Measurements from ENCODE around the gene CD44. TPM values are rescaled to one million over a fixed set of nuclear protein-coding genes. Genes with fewer than 3 reads are reported as not detected.

CD44 gene
- total and polyA plus RNA-seq, 8 donors: 332 to 693 (median 504) TPM

DNA sequence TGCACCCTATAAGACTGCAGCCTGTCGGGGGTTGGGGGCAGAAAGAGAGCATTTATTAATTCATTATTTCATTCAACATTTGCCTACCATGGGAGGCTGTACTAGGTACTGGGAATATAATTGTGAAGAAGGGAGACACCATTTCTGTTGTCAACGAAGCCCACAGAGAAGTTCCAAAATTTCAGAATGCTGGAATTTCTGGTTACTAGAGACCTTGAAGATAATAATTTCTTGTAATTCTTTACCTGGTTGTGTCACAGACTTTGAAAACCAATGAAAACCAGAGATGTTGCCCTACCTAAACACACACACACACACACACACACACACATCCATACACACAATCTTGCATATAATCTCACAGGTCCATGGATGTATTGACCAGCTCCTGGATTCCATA lies 30.1 kb downstream of the CD44 start:
- Histone ChIP-seq H3K4me1 (peaks cover 53 to 92% of the 10 kb centered on the region in 2 donors), H3K4me3 (no peak overlapping the region), H3K36me3 (no peaks in the 10 kb centered on the region), H3K27ac (peak overlapping the region in 1 of 2 donors; percentile 88), H3K9me3 (no peaks in the 10 kb centered on the region), H3K27me3 (no peaks in the 10 kb centered on the region)
- TF ChIP-seq, protein P1, sequence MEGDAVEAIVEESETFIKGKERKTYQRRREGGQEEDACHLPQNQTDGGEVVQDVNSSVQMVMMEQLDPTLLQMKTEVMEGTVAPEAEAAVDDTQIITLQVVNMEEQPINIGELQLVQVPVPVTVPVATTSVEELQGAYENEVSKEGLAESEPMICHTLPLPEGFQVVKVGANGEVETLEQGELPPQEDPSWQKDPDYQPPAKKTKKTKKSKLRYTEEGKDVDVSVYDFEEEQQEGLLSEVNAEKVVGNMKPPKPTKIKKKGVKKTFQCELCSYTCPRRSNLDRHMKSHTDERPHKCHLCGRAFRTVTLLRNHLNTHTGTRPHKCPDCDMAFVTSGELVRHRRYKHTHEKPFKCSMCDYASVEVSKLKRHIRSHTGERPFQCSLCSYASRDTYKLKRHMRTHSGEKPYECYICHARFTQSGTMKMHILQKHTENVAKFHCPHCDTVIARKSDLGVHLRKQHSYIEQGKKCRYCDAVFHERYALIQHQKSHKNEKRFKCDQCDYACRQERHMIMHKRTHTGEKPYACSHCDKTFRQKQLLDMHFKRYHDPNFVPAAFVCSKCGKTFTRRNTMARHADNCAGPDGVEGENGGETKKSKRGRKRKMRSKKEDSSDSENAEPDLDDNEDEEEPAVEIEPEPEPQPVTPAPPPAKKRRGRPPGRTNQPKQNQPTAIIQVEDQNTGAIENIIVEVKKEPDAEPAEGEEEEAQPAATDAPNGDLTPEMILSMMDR (IDR thresholded peaks at IDR 0.05): no peak
- intact Hi-C loops (cut with DNase I): no loop called here
- no peak for ATAC-seq
- no peak for DNase-seq

DNA sequence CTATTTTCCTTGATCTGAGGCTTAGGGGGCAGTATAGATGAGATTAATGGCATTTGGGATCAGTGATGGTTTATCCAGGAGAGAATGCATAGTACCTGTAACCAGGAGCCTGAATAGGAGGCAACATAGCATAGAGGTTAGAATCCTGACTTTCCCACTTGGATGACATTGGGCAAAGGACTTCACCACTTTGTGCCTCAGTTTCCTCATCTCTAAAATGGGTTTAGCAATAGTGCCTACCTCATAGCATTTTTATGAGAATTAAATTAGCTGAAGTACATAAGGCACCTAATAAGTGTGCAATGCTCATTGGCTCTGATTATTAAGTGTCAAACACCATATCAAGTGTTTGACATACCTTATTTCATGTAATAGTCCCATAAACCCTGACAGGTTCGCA lies 30.8 kb downstream of the CD44 start:
- H3K4me1 ChIP-seq: peaks cover 53 to 92% of the 10 kb centered on the region in 2 donors
- H3K27me3 ChIP-seq: no peaks in the 10 kb centered on the region
- peak overlapping the region in 1 of 2 donors; percentile 6 for H3K27ac ChIP-seq
- H3K36me3 ChIP-seq: no peaks in the 10 kb centered on the region
- DNase-seq (no peak), ATAC-seq (no peak)
- H3K4me3 ChIP-seq: no peak overlapping the region
- H3K9me3 ChIP-seq: no peaks in the 10 kb centered on the region
- intact Hi-C loops (cut with DNase I): no loop called here
- TF ChIP-seq, protein P1 (IDR thresholded peaks at IDR 0.05): no peak

DNA sequence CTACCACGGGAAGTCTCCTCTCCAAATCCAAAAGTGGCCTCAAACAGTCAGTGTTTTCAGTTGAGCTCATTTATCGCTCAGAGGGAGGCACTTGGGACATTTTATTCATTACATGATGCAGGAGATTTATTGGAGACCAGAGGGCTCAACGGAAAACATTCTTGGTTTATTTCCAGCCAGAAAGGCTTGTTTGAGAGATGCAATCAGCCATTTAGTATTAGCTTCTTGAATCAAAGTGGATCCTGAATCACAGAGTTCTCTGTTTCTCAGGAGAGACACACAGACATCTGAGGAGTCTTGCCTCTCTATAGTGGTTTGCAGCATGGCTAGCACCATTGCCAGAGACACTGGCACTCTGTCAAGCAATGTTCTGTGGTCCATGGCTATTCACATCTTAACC lies 31.5 kb downstream of the CD44 start:
- H3K4me1 ChIP-seq: peaks cover 54 to 92% of the 10 kb centered on the region in 2 donors
- H3K27ac ChIP-seq: peak overlapping the region in 1 of 2 donors; percentile 6
- intact Hi-C loops (cut with DNase I): no loop called here
- H3K9me3 ChIP-seq: no peaks in the 10 kb centered on the region
- ATAC-seq: no peak
- no peak for DNase-seq
- no peaks in the 10 kb centered on the region for H3K27me3 ChIP-seq
- TF ChIP-seq, protein P1 (IDR thresholded peaks at IDR 0.05): no peak
- no peak overlapping the region for H3K4me3 ChIP-seq
- no peaks in the 10 kb centered on the region for H3K36me3 ChIP-seq

DNA sequence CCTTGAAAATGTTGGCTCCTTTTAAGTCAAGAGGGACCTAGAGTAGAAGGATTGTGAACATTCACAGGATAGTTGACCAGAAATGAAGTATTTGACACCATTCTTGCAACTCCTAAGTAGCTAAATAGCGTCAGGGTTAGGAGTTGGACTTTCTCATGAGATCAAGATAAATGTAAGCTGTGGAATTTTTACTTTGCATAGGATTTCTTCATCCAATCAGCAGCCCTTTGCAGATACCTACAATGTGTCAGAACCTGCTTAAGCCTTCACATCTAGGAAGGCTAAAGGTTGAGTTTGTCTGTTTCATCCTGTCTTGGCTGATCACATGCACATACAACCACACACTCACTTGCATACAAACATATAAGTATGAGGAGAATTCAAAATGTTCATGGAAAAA lies 32.3 kb downstream of the CD44 start:
- Histone ChIP-seq H3K27me3 (no peaks in the 10 kb centered on the region), H3K36me3 (peaks cover 0 to 1% of the 10 kb centered on the region in 2 donors), H3K27ac (peak overlapping the region in 1 of 2 donors; percentile 6), H3K4me3 (no peak overlapping the region), H3K4me1 (peaks cover 54 to 92% of the 10 kb centered on the region in 2 donors), H3K9me3 (no peaks in the 10 kb centered on the region)
- DNase-seq: no peak
- no peak for ATAC-seq
- intact Hi-C loops (cut with DNase I): no loop called here
- TF ChIP-seq, protein P1 (IDR thresholded peaks at IDR 0.05): no peak

DNA sequence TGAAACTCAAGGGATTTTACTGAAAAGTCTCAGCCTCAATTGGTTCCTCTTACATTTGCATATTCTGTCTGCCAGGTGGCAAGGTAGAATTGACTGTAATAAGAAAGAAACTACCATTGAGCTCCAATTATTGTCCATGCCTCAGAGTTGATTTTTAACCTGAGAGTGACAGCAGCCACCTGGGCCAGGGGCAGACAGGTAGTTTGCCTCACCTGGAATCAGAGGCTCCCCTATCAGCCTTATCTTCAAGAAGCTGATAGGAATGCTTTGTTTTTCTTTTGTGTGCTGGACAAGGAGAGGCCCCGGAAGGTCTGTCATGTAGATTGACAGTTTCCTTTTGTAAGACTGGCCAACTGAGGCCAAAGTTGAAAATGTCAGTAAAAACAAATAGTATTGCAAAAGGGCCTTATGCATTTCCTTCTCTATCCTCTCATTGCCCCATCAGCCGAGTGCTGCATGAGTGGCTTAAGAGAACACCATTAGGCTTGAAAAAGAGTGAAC lies 34.1 kb downstream of the CD44 start:
- Histone ChIP-seq H3K4me3 (no peak overlapping the region), H3K27me3 (no peaks in the 10 kb centered on the region), H3K9me3 (no peaks in the 10 kb centered on the region), H3K27ac (peak overlapping the region; percentile 58 to 83), H3K36me3 (peaks cover 4 to 19% of the 10 kb centered on the region in 2 donors), H3K4me1 (peaks cover 41 to 92% of the 10 kb centered on the region in 2 donors)
- DNase-seq: peak in 1 of 4 donors; percentile 52
- peak; percentile 76 for ATAC-seq
- intact Hi-C loops (cut with DNase I): no loop called here
- TF ChIP-seq, protein P1 (IDR thresholded peaks at IDR 0.05): no peak

Measured in left lung (tissue), 10 donors.